Mammary epithelial cell (primary cell): ENCODE data around the gene SETD1B.

Experiments used
- EZH2 ChIP-seq: IDR thresholded peaks from 2 replicates; pipeline ENCODE4 v1.6.1; 2012; ENCODE audit warnings: low read length, inconsistent platforms, borderline replicate concordance
- TF ChIP-seq, protein P1 (sequence below), 2 donors: IDR thresholded peaks in 1 of 2; conservative IDR thresholded peaks in 1 of 2; 2 replicates each; pipeline ENCODE4 v1.5.1; 2011 to 2012; ENCODE audit warnings: inconsistent platforms in 2 of 2, low read length in 2 of 2, mild to moderate bottlenecking in 2 of 2, control low read depth in 1 of 2, low read depth in 1 of 2; ENCODE audit not compliant: insufficient read depth in 1 of 2; ENCODE audit errors: extremely low read depth in 1 of 2

DNA sequence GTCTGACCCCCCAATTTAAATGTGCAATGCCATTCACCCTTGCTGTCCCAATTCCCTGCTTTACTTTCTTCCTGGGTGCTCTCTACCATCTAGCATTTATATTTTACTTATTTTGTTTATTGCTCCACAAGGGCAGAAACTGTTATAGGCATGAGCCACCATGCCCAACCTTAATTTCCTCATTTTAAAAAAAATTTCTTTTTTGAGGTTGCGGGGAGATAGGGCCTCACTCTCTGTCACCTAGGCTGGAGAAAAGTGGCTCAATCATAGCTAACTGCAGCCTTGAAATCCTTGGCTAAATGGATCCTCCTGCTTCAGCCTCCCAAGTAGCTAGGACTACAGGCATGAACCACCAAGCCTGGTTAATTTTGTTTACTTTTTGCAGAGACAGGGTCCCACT is 41.9 kb downstream of the SETD1B start:
- TF ChIP-seq, protein P1, sequence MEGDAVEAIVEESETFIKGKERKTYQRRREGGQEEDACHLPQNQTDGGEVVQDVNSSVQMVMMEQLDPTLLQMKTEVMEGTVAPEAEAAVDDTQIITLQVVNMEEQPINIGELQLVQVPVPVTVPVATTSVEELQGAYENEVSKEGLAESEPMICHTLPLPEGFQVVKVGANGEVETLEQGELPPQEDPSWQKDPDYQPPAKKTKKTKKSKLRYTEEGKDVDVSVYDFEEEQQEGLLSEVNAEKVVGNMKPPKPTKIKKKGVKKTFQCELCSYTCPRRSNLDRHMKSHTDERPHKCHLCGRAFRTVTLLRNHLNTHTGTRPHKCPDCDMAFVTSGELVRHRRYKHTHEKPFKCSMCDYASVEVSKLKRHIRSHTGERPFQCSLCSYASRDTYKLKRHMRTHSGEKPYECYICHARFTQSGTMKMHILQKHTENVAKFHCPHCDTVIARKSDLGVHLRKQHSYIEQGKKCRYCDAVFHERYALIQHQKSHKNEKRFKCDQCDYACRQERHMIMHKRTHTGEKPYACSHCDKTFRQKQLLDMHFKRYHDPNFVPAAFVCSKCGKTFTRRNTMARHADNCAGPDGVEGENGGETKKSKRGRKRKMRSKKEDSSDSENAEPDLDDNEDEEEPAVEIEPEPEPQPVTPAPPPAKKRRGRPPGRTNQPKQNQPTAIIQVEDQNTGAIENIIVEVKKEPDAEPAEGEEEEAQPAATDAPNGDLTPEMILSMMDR (conservative IDR thresholded peaks at IDR 0.05 in 1 of 2, IDR thresholded peaks at IDR 0.05 in 1 of 2; ENCODE audit: extremely low read depth in 1 of 2, insufficient read depth in 1 of 2, low read depth in 1 of 2, low read length in 2 of 2): no peak
- no peak for TF ChIP-seq EZH2
